PC-9 (cell line): ENCODE data around the gene ZDHHC17.

Experiments
- CTCF ChIP-seq: fragments of 200-600 bp; sonication (generic); conservative IDR thresholded peaks from 2 replicates; pipeline ENCODE4 v1.6.1; 2017; ENCODE audit warnings: mixed run types, antibody characterized with exemption, mild to moderate bottlenecking, moderate library complexity
- EZH2 ChIP-seq: fragments of 200-600 bp; sonication (generic); IDR thresholded peaks from 2 replicates; pipeline ENCODE4 v1.8.0; 2017; ENCODE audit warnings: antibody characterized with exemption, low read depth

GRCh38 chr12:76872415-76872814, 108.5 kb downstream of the ZDHHC17 start:
- no peak for TF ChIP-seq CTCF
- no peak for TF ChIP-seq EZH2
